Measurements from ENCODE around the gene THOC6. TPM values are rescaled to one million over a fixed set of nuclear protein-coding genes. Genes with fewer than 3 reads are reported as not detected.

Gene THOC6
- total RNA-seq, 1 donor from 2014 or later: 11.0 TPM

GRCh38 chr16:3026609-3027488, 3.0 kb downstream of the THOC6 start:
- intact Hi-C loops (cut with DNase I): no loop called here
- ATAC-seq (ENCODE audit: poor library complexity) (no peak), DNase-seq (no peak)

- ATAC-seq (ENCODE audit: poor library complexity): no peak
- no peak for DNase-seq
- intact Hi-C loops (cut with DNase I): no loop called here
Measured at GRCh38 chr16:3027489-3027795, 3.6 kb downstream of the THOC6 start.

DNA sequence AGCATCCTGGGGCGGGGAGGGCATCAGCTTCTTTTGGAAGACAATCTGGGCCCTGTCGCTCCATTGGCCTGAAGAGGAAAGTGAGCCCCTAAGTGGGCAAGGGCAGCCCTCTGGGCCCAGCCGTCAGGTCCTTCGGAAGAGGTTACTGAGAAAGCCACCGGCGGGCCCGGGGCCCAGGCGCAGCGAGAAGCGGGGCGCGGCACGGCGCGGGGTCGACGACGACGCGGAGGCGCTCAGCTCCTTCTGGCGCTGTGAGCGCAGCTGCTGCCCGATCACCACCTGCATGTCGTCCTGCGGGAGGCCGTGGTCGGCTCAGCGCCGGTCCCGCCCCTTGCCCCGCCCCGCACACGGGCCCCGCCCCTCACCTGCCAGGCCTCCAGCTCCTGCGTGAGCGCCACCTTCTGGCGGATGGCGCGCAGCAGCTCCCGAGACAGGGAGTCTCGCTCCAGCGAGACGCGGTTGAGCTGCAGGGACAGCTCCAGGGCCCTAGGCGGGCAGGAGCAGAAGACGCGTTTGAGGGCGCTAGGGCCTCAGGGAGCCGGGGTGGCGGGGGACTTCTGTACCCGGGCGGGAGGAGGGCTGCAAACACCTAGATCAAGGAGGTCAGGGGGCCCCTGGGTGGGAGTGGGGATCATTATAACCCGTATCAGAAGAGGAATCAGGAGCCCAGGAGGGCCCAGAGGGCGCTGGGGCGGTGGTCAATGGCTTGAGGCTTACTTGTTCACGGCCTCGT, 4.3 kb downstream of the THOC6 start:
- ATAC-seq (ENCODE audit: poor library complexity) (peak; percentile 58), DNase-seq (peak; percentile 89)
- intact Hi-C loops (cut with DNase I): no loop called here

DNA sequence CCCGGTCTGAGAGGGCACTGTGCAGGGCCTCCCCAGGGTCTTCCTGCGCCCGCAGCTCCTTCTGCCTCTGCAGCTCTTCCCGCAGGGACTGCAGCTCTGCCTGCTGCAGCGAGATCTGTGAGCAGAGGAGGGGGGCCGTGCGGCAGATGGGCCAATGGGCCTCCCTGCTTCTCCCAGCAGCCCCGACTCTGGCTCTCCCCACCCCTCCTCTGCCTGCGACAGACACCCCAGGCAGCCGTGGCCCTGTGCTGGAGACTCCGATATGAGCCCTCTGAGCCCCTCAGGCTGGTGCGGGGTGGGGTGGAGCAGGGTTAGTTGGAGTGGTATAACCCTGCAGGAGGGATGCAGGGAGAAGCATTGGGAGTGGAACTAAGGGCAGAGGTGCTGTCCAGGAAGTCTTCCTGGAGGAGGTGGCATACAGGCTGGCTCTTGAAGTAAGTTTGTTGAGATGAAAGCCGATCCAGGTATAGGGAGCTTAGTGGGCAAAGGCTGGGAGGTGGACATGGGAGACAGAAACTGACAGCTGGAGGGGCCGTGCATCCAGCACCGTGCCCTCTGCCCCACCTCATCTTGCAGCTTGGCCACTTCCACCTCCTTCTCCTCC, 5.0 kb downstream of the THOC6 start:
- no peak for ATAC-seq (ENCODE audit: poor library complexity)

GRCh38 chr16:3029491-3030221, 5.8 kb downstream of the THOC6 start:
- ATAC-seq (ENCODE audit: poor library complexity): no peak
- DNase-seq: no peak
- intact Hi-C loops (cut with DNase I): no loop called here

More for the DNA sequence above, 5.0 kb downstream of the THOC6 start:
- intact Hi-C loops (cut with DNase I): no loop called here
- DNase-seq: no peak

GRCh38 chr16:3030222-3031212, 6.7 kb downstream of the THOC6 start:
- DNase-seq (no peak), ATAC-seq (ENCODE audit: poor library complexity) (no peak)
- intact Hi-C loops (cut with DNase I): no loop called here

GRCh38 chr16:3032624-3033023, 8.8 kb downstream of the THOC6 start:
- intact Hi-C loops (cut with DNase I): no loop called here
- DNase-seq: no peak

DNA sequence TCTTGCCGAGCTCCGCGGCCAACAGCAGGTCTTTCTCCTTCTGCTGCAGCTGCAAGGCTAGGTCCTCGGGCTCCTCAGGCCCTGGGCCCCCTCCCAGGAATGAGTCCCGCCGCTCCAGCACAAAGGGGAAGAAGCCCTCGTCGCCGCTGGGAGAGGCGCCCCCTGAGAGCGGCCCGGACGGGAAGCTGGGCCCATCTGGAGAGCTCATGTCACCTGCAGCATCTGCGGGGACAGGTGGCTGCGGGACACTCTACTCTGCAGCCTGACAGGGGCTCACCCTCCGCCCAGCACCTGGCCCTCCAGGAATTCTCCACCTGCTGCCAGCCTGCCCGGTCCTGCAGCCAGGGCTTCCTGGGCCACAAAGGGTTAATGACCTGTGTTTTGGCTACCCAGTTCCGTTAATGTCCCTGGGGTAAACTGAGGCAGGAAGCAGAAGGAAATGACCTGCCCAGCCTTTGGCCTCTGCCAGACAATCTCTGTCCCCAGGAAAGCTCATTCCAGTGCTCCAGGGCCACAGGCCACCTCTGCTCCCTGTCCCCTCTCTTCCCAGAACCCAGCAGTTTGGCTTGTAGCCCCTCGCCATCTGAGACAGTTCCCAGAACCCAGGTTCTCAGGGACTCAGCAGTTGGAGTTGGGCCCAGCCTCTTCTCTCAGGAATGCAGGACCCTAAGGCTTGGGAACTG, 11.6 kb downstream of the THOC6 start:
- no peak for ATAC-seq (ENCODE audit: poor library complexity)
- intact Hi-C loops (cut with DNase I): no loop called here
- no peak for DNase-seq

More at GRCh38 chr16:3032624-3033023, 8.8 kb downstream of the THOC6 start:
- ATAC-seq (ENCODE audit: poor library complexity): no peak

DNA sequence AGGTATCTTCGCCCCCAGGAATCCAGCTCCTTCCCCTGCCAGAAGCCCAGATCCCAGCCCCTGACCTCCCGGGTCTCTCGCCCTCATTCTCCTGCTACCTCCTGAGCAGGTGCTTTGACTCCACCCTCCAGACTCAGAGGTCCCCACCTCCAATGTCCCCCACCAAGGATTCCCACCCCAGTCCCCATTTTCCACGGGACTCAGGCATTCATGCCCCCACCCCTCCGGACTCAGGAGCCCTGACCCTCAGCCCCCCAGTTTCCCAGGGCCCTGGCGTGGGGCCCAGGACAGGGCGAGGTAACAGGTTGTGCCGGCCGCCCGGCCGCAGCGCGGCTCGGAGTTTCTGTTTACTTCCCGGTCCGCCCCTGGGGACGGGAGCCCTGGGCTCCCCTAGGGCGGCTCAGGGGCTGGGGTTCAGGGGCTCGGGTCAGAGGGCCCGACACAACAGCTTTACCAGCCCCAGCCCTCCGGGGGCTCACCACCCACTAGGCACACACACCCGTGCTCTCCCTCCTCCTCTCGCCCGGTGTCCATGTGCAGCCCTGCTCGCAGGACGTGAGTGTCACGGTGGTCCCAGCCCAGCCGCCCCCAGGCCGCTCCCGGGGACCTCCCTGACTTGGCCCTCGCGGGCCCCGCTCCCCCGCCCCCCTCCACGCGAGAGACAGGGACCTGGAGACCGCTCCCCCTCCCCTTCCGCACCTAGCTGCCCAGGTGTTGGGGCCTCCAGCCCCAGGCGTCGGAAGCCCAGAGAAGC, 12.3 kb downstream of the THOC6 start:
- intact Hi-C loops (cut with DNase I): no loop called here
- ATAC-seq (ENCODE audit: poor library complexity): no peak
- DNase-seq: no peak

DNA sequence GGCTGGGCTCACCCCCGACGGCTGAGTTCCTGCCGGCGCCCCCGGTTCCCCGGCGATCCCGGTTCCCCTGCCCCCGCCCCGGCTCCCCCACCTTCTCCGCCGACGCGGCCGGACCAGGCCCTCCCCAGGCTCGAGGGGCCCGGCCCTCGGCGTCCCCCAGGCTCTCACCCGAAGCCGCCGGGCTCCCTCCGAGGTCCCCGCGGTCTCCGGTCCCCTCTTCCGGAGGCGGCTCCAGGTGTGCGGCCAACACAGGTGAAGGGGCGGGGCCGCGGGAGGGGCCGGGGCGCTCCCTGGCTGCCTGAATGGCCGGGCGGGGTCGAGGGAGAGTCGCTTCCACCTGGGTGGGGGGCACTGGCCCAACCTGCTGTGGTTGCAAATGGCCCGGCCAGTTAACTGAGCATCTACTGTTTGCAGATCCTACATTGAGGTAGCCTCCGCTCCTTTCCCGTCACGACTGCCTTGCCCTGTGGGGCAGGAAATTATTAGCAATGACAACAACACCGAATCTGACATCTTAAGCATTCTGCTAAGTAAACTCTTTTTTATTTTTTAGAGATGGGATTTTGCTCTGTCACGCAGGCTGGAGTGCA, 13.0 kb downstream of the THOC6 start, which contains the start of gene BICDL2:
Gene BICDL2, minus strand, starts transcription at position 219 of the 590 bp plus-strand sequence. CDS start 1,448 bp downstream, outside the sequence.
- DNase-seq (no peak), ATAC-seq (ENCODE audit: poor library complexity) (peak; percentile 34)
- intact Hi-C loops (cut with DNase I): no loop called here

GRCh38 chr16:3038256-3038655, 14.4 kb downstream of the THOC6 start:
- ATAC-seq (ENCODE audit: poor library complexity) (no peak), DNase-seq (no peak)
- intact Hi-C loops (cut with DNase I): no loop called here

- no peak for ATAC-seq (ENCODE audit: poor library complexity)
- DNase-seq: no peak
- intact Hi-C loops (cut with DNase I): no loop called here
Measured at GRCh38 chr16:3038896-3039295, 15.1 kb downstream of the THOC6 start.

- DNase-seq: no peak
- intact Hi-C loops (cut with DNase I): no loop called here
- ATAC-seq (ENCODE audit: poor library complexity): no peak
Measured at GRCh38 chr16:3042376-3042775, 18.5 kb downstream of the THOC6 start.

DNA sequence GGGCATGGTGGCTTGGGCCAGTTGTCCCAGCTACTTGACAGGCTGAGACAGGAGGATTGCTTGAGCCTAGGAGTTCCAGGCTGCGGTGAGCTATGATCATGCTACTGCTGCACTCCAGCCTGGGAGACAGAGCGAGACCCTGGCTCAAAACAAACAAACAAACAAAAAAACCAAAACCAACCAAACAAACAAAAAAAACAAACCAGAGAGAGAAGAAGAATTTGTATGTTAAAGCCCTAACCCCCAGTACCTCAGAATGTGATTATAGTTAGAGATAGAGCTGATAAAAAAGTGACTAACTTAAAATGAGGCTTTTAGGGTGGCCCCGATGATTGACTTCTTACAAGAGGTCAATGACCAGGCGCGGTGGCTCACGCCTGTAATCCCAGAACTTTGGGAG, 20.9 kb downstream of the THOC6 start:
- intact Hi-C loops (cut with DNase I): no loop called here
- ATAC-seq (ENCODE audit: poor library complexity) (no peak), DNase-seq (no peak)

DNA sequence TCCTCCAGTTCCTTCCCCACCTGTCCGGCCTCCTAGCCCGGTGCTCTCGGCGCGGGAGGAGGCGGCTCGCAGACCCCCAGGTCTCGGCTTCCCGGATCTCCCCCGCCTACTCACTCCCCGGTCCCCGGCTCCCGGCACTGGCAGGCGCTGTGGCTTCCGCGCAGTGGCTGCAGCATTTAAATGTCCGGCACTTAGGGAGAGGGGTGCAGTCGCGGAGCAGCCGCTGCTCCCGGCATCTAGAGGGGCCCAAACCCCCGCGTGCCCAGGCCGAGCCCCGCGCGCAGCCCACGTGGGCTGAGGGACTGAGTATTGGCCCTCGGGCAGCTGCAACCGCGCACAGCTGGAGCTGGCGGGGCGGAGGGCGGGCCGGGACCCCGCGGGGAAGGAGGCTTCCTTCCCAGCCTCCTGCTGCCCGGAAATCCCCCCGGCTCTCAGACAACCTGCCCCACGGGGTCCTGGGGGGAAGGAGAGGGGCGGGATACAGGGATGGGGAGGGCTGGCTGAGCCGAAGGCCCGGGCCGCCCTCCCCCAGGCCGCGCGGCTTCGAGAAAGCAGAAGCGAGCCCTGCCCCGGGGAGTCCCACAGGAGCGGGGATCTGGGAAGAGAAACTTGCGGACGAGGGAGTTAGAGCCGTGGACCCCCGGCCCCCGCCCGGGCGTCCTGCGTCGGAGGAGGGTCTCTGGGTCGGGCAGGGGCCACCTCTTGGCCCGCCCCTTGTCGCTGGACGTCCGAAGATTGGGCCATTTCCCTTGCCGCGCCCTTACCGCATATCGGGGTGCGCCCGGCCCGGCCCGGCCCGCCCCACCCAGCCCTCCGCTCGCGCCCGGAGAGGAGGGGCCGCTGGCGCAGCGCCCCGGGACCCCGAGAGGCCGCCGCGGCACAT, 22.2 kb downstream of the THOC6 start, which contains the start of gene MMP25:
Gene MMP25, plus strand, starts transcription at position 804 of the 883 bp plus-strand sequence. CDS start 357 bp downstream, outside the sequence.
- ATAC-seq (ENCODE audit: poor library complexity) (peak; percentile 50), DNase-seq (peak; percentile 56)
- intact Hi-C loops (cut with DNase I): no loop called here
